ENCODE data around the gene DKKL1.

DKKL1 gene

GRCh38 chr19:49391581-49392399, 28.1 kb downstream of the DKKL1 start:
- TF ChIP-seq GATA2 (IDR thresholded peaks at IDR 0.05; ENCODE audit: low read depth, low read length) = no peak
- TF ChIP-seq GATA3 (IDR thresholded peaks at IDR 0.05; ENCODE audit: low read depth, low read length) = no peak

- TF ChIP-seq GATA2 (IDR thresholded peaks at IDR 0.05; ENCODE audit: low read depth, low read length) (no peak), GATA3 (IDR thresholded peaks at IDR 0.05; ENCODE audit: low read depth, low read length) (no peak)
Observed at GRCh38 chr19:49393881-49394280, 30.2 kb downstream of the DKKL1 start.

GRCh38 chr19:49395581-49396407, 32.1 kb downstream of the DKKL1 start:
- TF ChIP-seq GATA3 (IDR thresholded peaks at IDR 0.05; ENCODE audit: low read depth, low read length) (no peak), GATA2 (IDR thresholded peaks at IDR 0.05; ENCODE audit: low read depth, low read length) (no peak)

- TF ChIP-seq GATA3 (IDR thresholded peaks at IDR 0.05; ENCODE audit: low read depth, low read length) = no peak
- TF ChIP-seq GATA2 (IDR thresholded peaks at IDR 0.05; ENCODE audit: low read depth, low read length) = no peak
Observed at GRCh38 chr19:49396738-49397505, 33.2 kb downstream of the DKKL1 start.

GRCh38 chr19:49398001-49398615, 34.4 kb downstream of the DKKL1 start:
- no peak for TF ChIP-seq GATA2 (IDR thresholded peaks at IDR 0.05; ENCODE audit: low read depth, low read length)

GRCh38 chr19:49398931-49399330, 35.3 kb downstream of the DKKL1 start:
- TF ChIP-seq GATA3 (IDR thresholded peaks at IDR 0.05; ENCODE audit: low read depth, low read length) (no peak), GATA2 (IDR thresholded peaks at IDR 0.05; ENCODE audit: low read depth, low read length) (no peak)

- TF ChIP-seq GATA2 (IDR thresholded peaks at IDR 0.05; ENCODE audit: low read depth, low read length) (no peak), GATA3 (IDR thresholded peaks at IDR 0.05; ENCODE audit: low read depth, low read length) (no peak)
Observed at GRCh38 chr19:49400029-49400428, 36.4 kb downstream of the DKKL1 start.

GRCh38 chr19:49403404-49404187, 39.9 kb downstream of the DKKL1 start:
- TF ChIP-seq GATA2 (IDR thresholded peaks at IDR 0.05; ENCODE audit: low read depth, low read length) = no peak
- no peak for TF ChIP-seq GATA3 (IDR thresholded peaks at IDR 0.05; ENCODE audit: low read depth, low read length)

GRCh38 chr19:49407079-49407478, 43.4 kb downstream of the DKKL1 start:
- TF ChIP-seq GATA3 (IDR thresholded peaks at IDR 0.05; ENCODE audit: low read depth, low read length) (no peak), GATA2 (IDR thresholded peaks at IDR 0.05; ENCODE audit: low read depth, low read length) (no peak)

- TF ChIP-seq GATA3 (IDR thresholded peaks at IDR 0.05; ENCODE audit: low read depth, low read length) = no peak
- TF ChIP-seq GATA2 (IDR thresholded peaks at IDR 0.05; ENCODE audit: low read depth, low read length) = no peak
Observed at GRCh38 chr19:49407482-49408015, 43.9 kb downstream of the DKKL1 start.

GRCh38 chr19:49408816-49409440, 45.3 kb downstream of the DKKL1 start:
- TF ChIP-seq GATA2 (IDR thresholded peaks at IDR 0.05; ENCODE audit: low read depth, low read length) = no peak
- no peak for TF ChIP-seq GATA3 (IDR thresholded peaks at IDR 0.05; ENCODE audit: low read depth, low read length)

GRCh38 chr19:49409441-49410029, 45.9 kb downstream of the DKKL1 start:
- no peak for TF ChIP-seq GATA2 (IDR thresholded peaks at IDR 0.05; ENCODE audit: low read depth, low read length)
- TF ChIP-seq GATA3 (IDR thresholded peaks at IDR 0.05; ENCODE audit: low read depth, low read length) = no peak

Data from SH-SY5Y (cell line).